ENCODE measurements around the gene LRRC8C.
"Not testable (repeated sequence)": the region's sequence is repeated elsewhere in the genome, so short reads cannot be mapped to it uniquely, and the experiment has no call there.

The LRRC8C gene

DNA sequence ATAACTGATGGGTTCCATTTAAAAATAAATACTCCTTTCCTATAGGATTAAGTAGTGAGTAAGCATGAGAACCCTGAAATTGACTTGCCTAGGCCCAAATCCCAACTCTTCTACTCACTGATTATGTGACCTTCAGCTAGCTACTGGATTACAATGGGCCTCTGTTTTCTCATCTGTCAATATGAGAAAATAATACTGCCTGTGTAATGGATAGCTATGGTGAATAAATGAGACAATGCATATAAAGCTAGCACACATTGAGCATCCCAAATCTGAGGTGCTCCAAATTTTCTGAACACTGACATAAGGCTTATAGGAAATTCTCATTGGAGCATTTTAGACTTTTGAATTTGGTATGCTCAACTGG lies 5.3 kb upstream of the LRRC8C start:
- no peak overlapping the region for H3K4me3 ChIP-seq (ENCODE audit: low read depth, low read length)
- TF ChIP-seq, protein P1, sequence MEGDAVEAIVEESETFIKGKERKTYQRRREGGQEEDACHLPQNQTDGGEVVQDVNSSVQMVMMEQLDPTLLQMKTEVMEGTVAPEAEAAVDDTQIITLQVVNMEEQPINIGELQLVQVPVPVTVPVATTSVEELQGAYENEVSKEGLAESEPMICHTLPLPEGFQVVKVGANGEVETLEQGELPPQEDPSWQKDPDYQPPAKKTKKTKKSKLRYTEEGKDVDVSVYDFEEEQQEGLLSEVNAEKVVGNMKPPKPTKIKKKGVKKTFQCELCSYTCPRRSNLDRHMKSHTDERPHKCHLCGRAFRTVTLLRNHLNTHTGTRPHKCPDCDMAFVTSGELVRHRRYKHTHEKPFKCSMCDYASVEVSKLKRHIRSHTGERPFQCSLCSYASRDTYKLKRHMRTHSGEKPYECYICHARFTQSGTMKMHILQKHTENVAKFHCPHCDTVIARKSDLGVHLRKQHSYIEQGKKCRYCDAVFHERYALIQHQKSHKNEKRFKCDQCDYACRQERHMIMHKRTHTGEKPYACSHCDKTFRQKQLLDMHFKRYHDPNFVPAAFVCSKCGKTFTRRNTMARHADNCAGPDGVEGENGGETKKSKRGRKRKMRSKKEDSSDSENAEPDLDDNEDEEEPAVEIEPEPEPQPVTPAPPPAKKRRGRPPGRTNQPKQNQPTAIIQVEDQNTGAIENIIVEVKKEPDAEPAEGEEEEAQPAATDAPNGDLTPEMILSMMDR (IDR thresholded peaks at IDR 0.05; ENCODE audit: low read depth, low read length), result no peak

DNA sequence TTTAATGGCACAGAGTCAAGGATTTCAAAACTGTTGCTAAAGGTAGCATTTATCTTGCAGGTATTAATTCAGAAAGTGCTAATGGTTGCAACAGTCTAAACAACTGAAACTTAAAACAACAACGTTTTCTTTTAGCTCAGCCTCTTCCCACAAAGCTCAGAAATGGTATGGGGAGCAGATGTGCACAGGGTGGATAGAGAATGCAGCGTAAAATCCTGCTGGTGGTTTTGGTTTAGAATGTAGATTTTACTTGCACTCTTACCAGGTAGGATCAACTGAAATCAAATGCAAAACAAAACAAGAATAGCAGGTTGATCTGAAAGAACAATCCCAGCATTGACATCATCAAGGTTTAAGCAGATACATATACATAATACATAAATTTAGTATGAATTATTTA lies 3.8 kb upstream of the LRRC8C start:
- H3K4me3 ChIP-seq (ENCODE audit: low read depth, low read length), result no peak overlapping the region
- TF ChIP-seq, protein P1 (IDR thresholded peaks at IDR 0.05; ENCODE audit: low read depth, low read length), result no peak

DNA sequence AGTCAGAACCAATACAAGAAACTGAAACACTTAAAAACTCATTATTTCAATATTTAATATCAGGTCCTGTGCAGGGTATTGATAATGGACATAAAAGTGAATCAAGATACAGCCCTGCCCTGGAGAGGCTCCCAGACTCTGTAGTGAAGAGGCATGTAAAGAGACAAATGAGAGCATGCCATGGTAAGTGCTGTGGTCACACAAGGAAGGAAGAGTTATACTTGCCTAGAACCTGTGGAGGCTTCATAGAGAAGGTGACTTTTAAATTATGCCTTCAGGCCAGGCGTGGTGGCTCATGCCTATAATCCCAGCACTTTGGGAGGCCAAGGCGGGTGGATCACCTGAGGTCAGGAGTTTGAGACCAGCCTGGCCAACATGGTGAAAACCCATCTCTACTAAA lies 3.3 kb upstream of the LRRC8C start:
- not testable (repeated sequence) for H3K4me3 ChIP-seq (ENCODE audit: low read depth, low read length)

DNA sequence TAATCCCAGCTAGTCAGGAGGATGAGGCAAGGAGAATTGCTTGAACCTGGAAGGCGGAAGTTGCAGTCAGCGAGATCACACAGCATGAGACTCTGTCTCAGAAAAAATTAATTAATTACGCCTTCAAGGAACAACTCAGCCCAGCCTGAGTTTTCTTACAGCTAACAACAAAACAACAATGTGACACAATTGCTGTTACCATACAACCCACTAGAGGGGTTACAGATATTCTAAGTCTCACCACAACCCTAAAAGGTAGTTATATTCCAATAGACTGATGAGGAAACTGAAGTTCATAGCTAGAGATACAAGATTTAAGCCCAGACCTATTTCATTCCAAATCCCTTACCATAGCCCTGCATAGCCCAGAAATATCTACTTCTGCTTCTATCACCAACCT lies 2.9 kb upstream of the LRRC8C start:
- TF ChIP-seq, protein P1 (IDR thresholded peaks at IDR 0.05; ENCODE audit: low read depth, low read length), result no peak
- H3K4me3 ChIP-seq (ENCODE audit: low read depth, low read length), result no peak overlapping the region

DNA sequence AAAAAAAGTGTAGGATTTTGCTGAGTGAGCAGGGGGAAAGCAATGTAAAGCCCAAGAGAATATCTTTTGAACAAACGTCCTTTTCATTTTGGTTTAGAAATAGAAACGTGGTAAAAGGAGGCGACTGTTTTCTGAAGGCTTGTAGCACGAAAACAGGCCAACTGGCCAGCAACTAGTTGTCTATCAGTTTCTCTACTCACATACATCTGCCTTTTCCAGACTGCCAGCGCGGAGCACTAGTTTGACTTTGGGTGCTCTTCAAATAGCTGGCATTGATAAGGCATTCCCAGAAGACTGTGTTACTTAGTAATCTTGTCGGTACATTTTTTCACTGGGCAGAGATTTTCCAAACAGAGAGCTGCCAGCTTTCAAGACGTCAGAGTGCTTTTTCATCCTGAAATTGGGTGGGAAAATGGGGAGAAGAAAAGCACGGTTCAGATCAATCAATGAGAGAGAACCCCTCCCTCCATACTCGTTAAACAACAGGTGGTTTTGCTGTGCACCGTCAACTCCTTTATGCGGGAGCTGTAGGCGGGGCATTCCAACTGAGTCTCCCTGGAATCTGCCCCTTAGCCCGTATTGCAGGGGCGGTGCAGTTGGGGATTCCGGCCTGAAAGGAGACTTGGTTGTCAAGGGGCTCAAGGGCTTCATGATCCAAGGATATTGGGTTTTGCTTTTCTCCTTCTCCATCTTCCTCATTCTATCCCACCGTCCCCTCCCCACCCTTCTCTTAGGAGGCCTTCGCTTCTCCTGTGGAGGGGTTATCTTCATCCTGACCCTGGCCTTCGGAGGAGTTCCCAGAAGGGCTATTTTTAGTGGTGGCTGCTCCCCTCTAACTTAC lies 884 bp upstream of the LRRC8C start:
- TF ChIP-seq, protein P1 (IDR thresholded peaks at IDR 0.05; ENCODE audit: low read depth, low read length), result no peak
- peak overlapping the region; percentile 92 for H3K4me3 ChIP-seq (ENCODE audit: low read depth, low read length)

DNA sequence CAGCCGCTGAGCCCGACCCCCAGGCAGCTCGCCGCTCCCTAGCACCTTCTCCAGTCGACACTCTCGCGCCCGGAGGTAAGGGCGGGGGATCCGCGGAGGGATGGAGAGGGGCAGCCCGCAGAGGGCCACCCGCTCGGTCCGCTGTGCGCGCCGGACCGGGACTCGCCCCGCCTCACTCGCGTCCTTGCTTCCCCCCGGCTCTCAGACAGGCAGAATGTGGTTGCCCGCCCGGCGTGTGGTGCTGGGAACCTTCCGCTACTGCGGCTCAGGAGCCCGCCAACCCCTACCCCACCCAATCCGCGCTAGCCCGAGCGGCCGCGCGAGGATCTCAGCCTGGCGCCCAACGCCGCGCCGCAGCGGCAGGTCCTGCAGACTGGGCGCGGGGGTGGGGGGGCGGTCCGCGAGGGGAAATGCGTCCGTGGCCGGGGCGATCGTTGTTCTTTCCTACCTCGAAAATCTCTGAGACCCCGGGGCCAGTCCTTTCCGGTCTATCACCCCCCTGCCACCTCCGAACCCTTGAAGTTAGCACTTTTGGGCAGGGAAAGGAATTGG lies 404 bp downstream of the LRRC8C start:
- H3K4me3 ChIP-seq (ENCODE audit: low read depth, low read length), result peak overlapping the region; percentile 92
- TF ChIP-seq, protein P1 (IDR thresholded peaks at IDR 0.05; ENCODE audit: low read depth, low read length), result no peak

DNA sequence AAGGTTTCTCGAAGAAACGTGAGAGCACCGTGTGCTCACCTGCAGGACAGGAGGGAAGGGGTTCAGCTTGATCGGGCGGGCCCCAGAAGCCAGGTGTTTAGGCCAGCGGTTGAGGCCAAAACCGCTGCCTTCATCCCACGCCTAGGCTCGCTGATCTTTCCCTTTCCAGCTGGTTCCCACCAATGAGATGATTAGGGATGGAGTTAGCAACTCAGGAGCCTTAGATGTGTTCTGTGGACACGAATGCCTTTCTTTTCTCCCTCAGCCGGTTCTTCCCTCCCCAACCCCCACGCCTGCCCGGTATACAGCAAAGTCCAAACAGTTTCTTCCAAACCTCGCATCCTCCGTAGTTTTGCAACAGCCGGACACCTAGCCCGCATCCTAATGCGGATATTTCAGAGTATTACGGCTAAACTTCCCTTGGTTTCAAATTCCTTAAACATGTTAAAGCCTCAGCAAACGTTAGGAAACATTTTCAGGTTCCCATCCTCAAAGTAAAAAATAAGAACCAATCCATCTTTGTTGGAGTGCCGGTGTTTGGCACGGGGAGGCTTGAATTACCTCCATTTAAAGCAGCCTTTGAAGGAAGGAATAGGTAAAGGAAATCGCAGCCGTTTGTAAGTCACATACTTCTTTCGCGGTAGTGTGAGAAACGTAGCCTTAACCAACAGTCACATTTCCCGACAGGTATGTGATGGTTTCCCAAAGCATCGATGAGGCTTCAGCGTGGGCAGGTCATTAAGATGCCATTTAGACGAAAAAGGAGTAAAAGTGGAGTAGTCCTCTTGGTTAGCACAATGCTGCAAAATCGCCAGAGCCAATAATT lies 1.1 kb downstream of the LRRC8C start:
- peak overlapping the region; percentile 92 for H3K4me3 ChIP-seq (ENCODE audit: low read depth, low read length)
- TF ChIP-seq, protein P1 (IDR thresholded peaks at IDR 0.05; ENCODE audit: low read depth, low read length), result no peak
